ENCODE results near the gene ZNF2.

DNA sequence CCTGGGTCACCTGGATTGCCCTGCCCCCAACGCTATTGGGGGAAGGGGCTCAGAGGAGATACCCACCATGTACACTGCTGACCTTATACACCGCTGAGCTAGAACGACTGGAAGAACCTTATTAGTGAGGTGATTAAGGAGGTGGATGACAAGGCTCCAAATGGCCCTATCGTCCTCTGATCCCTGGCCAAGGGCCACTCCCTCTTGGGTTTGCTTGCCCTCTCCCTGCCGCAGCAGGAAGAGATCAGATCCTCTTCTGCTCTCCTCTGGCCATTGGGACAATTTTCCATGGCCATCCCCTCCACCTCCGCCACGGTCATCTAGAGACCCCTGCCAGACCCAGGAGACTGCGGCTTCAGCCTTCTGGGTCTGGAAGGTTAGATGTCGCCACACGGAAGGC is 7.2 kb upstream of the ZNF2 start:
- TF ChIP-seq CTCF (conservative IDR thresholded peaks at IDR 0.05) = no peak
- TF ChIP-seq ZFX (IDR thresholded peaks at IDR 0.05) = no peak
